ENCODE measurements around the gene MET. TPM values are rescaled to one million over a fixed set of nuclear protein-coding genes. Genes with fewer than 3 reads are reported as not detected.

Gene MET
- total and polyA plus RNA-seq, 2 of the 8 experiments (the other 6 are each of a cell fraction or from before 2014, with no cell fraction given): 3.5 to 12.9 TPM

DNA sequence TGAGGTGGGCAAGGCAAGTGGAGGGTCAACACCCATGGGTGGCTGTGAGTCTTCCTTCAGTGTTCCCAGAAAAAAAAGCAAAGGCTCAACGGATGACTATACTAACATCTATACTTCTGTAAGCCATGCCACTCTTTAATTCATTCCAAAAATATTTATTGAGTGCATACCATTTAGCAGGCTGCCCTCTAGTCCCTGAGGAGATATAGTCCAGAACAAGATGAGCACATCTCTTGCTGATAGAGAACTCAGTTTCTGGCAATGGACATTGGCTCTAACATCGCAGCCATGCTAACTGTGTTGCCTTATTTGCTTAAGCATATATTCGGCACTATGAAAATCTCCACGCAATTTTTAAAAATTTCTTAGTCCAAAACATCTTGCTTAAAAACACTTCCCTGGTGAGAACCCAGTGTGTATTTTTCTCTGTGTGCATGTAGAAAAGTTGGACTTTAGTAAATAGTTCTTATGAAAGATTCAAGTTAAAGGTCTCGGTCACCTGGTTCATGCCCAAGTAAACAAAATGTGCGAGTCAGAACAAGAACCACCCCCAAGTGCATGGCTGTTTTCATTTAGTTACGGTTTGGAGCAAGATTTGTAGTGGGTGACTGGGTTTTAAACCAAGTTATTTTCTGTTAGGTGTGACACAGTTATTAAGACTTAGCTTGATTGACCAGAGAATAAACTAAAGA, 69.8 kb downstream of the MET start (continued):
- TF ChIP-seq, protein P1, sequence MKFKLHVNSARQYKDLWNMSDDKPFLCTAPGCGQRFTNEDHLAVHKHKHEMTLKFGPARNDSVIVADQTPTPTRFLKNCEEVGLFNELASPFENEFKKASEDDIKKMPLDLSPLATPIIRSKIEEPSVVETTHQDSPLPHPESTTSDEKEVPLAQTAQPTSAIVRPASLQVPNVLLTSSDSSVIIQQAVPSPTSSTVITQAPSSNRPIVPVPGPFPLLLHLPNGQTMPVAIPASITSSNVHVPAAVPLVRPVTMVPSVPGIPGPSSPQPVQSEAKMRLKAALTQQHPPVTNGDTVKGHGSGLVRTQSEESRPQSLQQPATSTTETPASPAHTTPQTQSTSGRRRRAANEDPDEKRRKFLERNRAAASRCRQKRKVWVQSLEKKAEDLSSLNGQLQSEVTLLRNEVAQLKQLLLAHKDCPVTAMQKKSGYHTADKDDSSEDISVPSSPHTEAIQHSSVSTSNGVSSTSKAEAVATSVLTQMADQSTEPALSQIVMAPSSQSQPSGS (IDR thresholded peaks at IDR 0.05; ENCODE audit: low read length): no peak
- TF ChIP-seq FOSL1 (IDR thresholded peaks at IDR 0.05; ENCODE audit: insufficient read depth, low read depth, low read length) (no peak), POU5F1 (IDR thresholded peaks at IDR 0.05; ENCODE audit: low read depth, low read length) (no peak)
